HG03460 (cell line): ENCODE data around the gene DCTD.
"Not testable (repeated sequence)": the region's sequence is repeated elsewhere in the genome, so short reads cannot be mapped to it uniquely, and the experiment has no call there.

Experiments used
- ATAC-seq: cut with Tn5 transposase; IDR thresholded peaks from one replicate; pipeline ENCODE4 v1.9.1; 2021; ENCODE audit not compliant: unreplicated experiment

The DCTD gene

DNA sequence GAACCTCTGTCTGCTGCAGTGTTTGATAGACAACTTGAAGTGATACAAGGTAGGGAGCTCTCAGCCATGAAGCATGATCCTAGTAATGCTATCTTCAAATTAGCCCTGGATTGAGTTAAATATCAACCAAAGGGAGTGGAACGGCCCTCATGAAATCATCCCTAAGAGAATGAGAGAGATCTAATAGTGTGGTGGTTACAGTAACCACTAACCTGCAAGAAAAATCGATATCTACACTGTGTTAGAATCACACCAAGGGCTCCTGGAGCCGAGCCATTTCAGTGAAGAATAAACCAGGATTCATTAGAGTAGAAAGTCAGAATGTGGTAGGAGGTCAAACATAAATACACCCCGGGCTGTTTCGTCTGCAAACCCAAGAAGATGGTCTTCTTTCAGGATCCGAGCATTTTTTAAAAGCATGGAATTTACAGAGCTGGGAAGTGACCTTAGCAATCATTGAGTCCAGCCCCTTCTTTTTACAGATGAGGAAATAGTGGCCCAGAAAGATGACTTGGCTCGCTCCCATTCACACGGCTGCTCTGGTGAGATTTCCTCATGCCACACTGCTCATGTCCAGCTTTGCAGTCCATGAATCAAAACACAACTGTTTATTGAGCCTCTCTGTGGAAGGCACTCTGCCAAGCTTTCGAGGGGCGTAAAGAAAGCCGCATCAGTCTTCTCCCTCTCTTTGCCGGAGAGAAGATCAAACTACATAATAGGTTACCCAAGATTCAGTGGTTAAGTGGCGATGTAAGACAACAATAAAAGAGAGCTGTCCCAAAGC, 5.5 kb upstream of the DCTD start:
- ATAC-seq = no peak

DNA sequence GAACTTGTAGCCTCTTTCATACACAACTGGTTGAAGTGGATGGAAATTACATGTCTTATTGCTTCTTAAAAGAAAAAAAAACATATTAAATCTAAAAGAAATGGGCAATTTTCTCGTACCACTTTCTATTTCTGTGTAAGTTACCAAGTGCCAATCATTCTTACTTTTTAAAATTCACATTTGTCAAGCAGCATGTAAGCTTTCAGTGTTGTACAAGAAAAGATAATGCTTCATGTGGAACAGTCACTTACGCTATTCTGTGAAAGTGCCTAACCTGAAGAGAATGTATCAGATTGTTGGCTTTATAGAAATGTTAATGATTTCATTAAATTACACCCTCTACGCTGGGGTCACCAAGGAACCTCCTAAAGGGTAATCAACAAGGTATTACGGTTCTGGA, 4.4 kb upstream of the DCTD start:
- no peak for ATAC-seq

DNA sequence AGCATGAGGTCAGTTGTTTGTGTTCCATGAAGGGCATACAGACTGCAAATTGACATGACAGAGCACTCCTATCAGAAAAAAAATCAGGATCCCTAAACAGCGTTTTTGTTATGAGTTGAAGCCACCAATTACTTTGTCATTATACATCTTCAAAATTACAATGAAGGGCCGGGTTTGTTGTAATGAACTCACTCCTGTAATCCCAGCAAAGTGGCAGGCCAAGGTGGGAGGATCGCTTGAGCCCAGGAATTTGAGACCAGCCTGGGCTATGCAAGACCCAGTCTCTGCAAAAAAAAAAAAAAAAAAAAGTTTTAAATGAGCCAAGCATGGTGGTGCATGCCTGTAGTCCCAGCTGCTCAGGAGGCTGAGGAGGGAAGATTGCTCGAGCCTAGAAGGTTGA, 3.5 kb upstream of the DCTD start:
- ATAC-seq = no peak

DNA sequence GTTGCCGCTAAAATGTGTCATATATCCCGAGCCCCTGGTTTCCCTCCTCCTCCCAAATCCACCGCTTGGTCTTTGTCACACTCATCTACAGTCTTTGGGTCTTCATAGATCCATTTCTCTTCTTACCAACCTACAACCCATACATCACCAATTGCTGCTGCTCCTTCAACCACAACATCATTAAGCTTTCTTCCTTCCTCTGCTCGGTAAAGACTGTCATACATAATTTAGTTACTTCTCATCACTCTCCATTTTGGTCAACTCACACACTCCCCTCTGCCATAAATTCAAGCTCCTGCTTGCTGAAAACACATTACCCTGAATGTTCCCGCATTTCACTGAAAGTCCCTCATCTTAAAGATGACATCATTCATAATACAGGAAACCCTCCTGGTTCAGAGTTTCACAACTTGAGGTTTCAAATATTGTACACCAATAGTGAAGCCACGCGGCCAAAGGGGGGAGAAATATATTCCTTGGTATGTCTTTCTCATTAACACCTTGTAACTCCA, 1.7 kb upstream of the DCTD start:
- ATAC-seq = peak; percentile 24

DNA sequence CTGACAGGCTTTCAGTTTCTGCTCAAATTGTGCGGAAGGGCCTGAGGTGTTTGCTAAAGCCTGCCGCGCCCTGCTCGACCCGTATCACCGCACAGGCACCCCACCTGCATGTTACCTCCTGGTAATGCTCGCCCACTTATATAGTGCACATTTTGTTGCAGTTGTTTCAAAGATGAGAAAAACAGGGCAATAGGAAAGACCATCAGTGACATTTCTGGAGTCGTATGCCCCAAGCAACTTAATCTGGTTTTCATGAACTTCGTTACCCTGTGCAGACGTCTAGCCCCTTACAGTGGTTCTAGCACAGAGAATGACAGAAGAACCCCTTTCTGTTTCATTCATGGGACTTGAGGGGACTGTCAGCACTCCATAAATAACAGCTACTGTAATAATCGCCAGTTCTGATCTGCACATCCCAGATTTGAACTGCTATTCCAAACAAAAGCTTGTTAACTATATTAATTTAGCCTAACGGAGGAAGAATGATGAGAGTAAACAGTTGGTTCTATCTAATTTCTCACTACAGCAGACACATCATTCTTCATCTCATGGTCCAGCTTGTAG, 940 bp upstream of the DCTD start:
- peak; percentile 13 for ATAC-seq

DNA sequence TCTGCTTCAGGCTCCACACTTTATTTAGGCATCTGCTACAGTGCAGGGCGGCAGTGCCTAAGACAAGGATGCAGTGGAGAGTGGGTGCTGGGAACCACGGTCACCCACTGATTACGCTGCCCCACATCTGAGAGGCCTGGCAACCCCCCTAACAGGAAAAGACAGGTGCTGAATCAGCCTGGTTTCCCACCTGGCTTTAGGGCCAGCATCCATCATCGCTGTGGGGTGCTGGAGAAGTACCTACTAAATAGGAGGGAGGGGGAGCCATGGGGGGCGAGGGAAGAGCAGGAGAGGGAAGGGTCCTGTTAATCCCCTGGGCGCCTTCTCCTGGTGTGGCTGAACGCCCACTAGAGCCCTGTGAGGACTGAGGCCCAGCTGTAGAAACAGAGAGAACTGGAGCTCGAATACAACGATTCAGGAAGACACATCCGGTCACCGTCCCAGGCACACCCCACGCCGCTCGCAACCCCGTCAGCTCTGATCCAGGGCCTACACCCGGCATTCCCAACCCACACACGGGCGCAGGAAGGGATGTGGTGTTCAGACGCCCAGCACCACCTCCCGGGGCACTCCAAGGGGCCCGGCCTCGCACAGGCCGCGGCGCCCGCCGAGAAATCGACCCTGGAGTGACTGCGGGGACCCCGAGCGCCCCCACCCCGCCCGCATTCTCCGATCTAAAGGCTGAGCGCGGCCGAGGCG, 554 bp downstream of the DCTD start:
- ATAC-seq = peak; percentile 25

DNA sequence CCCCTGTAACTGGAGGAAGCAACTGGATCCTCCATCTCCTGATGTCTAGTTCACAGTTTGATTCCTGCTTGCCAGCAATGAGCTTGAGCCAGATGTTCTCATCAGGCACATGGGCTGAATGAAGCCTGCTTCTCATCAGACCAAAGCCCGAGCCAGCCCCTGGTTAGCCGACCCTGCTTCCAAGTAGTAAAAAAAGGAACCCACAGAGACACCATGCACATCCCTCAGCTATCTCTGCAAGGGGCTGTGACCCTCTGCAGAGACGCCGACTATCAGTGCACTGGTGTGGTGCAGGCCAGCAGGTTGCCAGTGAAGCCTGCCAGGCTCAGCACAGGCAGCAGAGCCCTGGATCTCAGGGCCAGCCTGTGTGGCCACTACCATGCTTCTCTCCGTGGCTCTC, 2.8 kb downstream of the DCTD start:
- no peak for ATAC-seq

DNA sequence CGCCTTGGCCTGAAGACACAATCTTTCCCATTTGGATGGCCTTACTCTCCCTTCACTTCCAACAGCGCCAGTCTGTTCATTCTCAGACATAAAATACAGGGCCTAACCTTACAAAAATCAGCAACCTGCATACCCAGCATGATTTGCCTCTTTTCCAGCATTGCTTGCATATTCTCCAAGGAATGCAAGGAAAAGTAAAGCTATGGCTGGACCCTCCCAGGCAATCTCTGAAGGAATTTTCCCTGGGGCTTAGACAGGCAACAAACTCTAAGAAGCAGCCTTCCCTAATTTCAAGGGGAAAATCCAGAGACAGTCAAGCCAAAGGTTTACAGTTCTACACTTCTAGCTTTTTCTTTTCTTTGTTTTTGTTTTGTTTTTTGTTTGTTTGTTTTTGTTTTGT, 3.6 kb downstream of the DCTD start:
- ATAC-seq = no peak

DNA sequence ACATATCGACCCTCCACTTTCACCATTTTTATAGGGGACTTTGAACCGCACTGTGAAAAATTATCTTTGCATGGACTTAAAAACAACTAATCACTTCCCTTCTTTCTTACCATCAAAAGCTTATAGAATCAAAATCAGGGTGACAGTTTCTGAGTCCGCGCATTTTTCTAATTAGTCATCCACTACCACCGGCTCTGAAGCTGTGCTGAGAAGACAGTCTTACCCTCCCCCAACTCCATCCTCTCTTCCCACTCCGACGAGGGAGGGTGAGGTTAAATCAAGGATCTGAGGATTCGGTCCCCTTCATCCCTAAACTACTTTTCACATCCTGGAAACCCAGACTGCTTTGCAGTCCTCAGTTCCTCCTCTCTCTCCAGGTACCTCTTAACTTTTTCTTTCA, 4.2 kb downstream of the DCTD start:
- ATAC-seq = no peak

DNA sequence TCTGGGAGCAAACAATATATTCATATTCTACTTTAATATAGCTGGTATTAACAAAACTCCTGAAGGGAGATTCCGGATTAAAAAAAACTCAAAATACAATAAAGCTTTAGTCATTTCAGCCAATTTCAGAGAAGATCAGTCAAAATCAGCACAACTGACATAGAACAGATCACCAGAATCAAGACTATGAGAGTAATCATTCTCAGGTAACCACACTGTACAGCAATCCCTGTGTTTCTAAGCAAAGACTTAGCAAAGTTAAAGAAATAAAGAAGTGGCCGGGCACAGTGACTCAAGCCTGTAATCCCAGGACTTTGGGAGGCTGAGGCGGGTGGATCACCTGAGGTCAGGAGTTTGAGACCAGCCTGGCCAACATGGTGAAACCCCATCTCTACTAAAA, 9.1 kb downstream of the DCTD start:
- no peak for ATAC-seq

DNA sequence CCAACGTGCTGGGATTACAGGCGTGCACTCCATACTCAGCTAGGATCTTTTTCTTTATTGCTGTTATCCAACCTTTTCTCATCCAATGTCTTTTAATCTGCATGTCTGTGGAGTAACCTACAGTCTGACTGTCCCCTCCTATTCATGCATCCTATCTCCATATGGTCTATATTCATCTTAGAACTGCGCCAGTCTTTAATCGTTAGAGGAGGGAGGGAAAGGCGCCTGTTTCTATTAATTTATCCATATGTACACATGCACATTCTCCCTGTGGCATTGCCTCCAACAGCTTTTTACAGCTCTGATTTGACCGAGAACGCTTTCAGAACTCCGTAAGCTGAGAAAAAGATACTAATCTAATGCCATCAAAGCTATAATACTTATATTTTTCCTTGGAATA, 9.8 kb downstream of the DCTD start:
- ATAC-seq = no peak

DNA sequence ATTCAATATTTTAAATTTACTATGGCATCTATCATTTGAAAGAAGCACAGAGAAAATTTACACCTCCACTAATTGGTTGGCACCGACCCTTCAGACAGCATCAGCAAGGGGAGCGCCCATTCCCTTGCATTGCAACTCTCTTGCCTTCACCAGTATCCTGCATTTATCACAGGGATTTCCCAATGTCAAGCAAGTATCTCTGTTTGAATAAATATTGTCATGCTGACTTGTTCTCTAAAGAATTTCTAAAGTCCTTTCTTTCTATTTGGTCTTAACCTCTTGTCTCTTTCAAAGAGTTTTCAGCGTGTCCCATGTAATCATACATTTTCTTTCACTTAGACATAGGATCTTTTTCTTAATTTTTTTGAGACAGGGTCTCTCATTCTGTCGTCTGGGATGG, 10.4 kb downstream of the DCTD start:
- ATAC-seq = no peak

DNA sequence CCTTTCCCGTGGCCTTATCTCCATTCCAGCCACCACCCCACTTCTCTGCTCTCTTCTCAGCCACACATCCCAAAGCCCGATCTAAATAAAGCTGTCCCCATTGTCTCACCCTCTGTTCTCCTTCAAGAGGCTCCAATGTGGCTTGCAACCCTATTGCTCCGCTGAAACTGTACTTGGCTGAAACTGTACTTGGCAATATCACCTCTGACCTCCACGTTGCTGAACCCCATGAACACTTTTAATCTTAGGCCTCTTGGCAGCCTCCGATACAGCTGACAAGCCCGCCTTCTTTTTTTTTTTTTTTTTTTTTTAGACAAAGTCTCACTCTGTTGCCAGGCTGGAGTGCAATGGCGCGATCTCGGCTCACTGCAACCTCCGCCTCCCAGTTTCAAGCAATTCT, 12.1 kb downstream of the DCTD start:
- ATAC-seq = no peak

DNA sequence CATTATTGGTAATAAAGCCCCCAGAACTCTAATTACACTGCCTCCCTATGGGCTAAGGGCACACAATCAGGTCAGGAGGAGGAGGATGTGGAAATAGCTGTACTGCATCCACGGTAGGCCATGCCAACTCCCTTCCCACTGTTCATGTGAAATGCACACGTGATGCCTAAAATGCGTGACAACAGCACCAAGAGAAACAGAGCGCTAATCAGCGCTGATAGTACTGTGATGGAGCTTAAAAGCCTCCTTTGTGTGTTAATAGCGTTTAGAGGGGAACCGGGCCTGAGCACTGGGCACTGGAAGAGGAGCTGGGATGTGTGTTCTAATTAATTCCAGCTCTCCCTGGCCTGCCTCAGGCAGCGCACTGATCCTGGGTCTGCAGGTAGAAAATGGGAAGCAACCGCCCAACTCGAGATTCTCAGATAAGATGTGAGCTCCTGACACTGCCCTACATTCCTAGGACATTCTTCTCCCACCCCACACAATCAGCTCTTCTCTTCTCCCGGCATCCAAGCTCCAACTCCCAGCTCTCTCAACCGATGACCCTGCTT, 12.9 kb downstream of the DCTD start:
- ATAC-seq = no peak

DNA sequence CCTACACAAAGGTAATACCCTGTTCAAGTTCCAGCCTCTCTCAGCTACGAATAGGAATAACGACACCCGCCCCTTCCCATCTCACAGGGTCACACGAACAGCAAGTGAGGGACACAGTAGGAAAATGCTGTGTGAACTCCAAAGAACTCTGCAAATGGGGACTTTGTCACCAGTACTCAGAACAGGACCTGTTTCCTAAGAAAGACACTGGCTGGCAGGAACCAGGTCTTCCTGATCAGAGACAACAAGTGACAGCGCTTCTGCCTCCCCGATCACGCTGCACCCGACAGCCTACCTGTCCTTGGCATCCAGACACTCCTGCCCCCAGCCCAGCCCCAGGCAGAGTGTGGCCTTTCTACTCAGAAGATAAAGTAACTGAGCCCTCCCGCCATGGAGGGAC, 14.2 kb downstream of the DCTD start:
- no peak for ATAC-seq

DNA sequence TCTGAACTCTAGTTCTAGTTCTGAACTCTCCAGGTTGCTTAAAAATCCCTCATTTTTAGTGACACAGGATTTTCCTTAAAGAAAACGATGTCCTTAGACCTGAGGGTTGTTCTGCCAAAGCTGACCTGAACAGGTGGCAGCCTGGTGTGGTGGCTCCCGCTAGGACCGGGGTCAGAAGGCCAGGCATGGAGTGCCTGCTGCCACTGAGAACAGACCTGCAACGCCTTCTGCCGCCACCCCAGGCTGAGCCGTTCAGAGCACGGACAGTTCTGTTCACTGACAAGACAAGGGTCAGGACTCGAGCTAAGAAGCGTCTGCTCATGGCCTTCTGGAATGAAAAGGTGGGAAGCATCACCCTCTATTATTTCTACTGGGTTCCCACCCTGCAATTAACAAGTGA, 15.8 kb downstream of the DCTD start:
- ATAC-seq = no peak

DNA sequence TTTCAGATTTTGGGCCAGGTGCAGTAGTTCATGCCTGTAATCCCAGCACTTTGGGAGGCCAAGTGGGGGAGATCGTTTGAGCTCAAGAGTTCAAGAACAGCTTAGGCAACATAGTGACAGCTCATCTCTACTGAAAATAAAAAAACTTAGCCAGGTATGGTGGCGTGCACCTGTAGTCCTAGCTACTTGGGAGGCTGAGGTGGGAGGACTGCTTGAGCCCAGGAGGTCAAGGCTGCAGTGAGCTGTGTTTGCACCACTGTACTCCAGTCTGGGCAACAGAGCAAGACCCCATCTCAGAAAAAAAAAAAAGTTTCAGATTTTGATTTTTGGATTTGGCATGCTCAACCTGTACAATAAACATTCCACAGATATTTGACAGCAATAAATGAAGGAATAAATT, 17.2 kb downstream of the DCTD start:
- not testable (repeated sequence) for ATAC-seq

DNA sequence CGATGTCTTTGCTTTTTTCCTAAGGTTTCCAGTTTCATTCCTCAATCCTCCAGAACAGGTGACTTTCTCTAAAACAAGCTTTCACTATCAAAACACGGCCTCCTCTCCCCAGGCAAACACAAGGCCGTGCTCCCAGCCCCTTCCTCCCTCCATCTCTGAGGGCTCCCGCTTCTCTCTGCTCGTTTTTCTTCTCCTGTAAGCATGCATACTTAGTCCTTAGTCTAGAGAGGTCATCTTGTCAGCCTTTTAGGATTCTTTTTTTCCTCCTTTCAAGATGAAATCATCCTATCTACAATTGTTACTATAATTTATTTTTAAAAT, 18.7 kb downstream of the DCTD start:
- ATAC-seq = no peak

DNA sequence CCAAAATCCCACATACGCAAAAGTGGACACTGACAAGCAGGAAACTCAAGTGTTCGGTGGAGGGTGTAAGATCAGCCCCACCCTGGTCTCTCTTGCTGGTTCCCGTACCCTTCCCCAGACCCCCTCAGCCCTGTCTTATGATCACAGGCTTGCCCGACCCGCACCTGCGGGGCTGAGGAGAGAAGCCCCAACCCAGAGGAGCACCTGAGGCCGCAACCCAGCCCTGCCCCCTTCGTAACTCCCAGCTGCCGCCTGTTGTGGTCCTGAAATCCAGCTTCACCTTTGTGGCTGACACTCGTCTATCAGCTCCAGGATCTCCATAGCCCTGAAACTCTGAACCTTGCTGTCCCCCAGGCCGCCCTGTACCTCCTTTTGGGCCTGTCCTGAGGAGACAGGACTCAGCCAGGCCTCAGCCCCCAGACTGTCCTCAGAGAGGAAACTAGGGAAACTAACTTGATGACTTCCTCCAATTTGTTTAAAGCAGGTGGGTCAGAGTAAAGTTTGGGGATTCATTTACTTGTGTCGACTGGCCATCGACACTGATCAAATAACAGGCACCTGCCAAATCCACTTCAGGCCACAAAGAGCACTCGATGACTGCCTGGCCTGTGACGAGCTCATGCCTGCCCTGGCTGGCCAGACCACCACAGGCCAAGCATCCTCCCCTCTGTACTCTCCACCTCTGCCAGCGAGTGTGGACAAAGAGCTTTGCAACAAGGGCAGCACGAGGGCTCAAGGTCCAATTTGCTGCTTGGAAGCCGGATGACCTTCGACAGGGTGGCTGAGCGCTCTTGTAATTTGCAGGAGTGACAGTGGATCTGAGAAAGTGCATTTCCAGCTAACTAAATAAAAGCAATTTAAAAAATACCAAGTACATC, 19.3 kb downstream of the DCTD start:
- no peak for ATAC-seq

DNA sequence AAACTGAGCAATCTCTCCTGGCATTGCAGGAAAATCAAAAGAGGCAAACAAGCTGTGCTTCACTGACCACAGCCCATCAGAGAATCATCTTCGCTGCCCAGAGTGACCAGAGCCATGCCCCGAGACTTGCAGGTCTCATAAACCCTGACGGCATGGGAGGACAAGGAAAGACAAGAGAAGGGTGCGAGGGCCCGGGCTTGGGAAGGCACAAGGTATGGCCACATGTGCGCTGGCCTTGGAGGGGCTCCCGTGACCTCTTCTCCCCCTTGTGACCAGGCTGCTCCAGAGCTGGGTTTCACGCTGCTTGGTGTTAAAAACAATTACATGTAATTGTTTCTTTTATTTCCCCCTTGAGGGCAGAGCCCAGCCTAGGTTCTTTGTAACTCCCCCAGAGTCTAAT, 20.8 kb downstream of the DCTD start:
- ATAC-seq = no peak

DNA sequence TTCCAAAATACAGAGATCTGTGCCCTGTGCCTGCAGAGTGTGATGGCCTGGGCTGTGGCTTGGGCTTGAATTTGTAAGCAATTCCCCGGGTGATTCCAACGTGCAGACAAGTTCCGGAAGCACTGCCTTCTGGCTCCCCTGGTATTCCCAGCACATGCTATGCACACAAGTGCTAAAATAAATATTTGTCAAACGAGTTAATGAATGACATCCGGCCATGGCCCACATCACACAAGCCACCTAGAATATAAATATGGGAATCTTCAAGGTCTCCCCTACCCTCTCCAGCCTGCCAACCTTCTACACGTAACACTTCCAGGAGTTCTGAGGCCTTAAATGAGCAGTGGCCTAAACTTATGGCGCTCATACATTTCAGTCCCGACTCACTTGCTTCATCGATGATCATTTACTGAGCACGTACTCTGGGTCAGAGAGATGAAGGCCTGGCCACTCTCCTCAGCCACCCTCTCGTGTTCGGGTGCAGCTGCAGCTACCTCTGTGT, 21.3 kb downstream of the DCTD start:
- no peak for ATAC-seq
